HTR-8/SVneo (cell line): ENCODE results near the gene FBXW4.

Source experiments
- DNase-seq: peaks from one replicate; pipeline ENCODE4 v3.0.0; 2011; ENCODE audit warnings: low spot score, mixed read lengths; ENCODE audit not compliant: insufficient read length
- FAIRE-seq: peaks from 2 replicates; lab custom pipeline; 2011; peaks lifted over from hg19 to GRCh38; lab: Jason Lieb, UNC

Gene FBXW4

GRCh38 chr10:101694674-101695403 is at the start of gene FBXW4:
FBXW4 (minus strand) TSS chr10:101695170; CDS start chr10:101695105, 65 bp downstream.
- no peak for DNase-seq
- no peak for FAIRE-seq

GRCh38 chr10:101744267-101744666 is 49.3 kb upstream of the FBXW4 start:
- no peak for FAIRE-seq
- DNase-seq, result no peak

- FAIRE-seq, result no peak
- no peak for DNase-seq
Measured at GRCh38 chr10:101741938-101742337, 47.0 kb upstream of the FBXW4 start.

GRCh38 chr10:101736666-101737065 is 41.7 kb upstream of the FBXW4 start:
- FAIRE-seq, result no peak
- no peak for DNase-seq

GRCh38 chr10:101732096-101732495 is 37.1 kb upstream of the FBXW4 start:
- FAIRE-seq, result no peak
- no peak for DNase-seq

- no peak for DNase-seq
Measured at GRCh38 chr10:101726115-101726387, 31.1 kb upstream of the FBXW4 start.

GRCh38 chr10:101725296-101726114 is 30.5 kb upstream of the FBXW4 start:
- DNase-seq (no peak), FAIRE-seq (no peak)

More at GRCh38 chr10:101726115-101726387, 31.1 kb upstream of the FBXW4 start:
- no peak for FAIRE-seq

- no peak for FAIRE-seq
- DNase-seq, result no peak
Measured at GRCh38 chr10:101724446-101724845, 29.5 kb upstream of the FBXW4 start.

GRCh38 chr10:101723176-101723575 is 28.2 kb upstream of the FBXW4 start:
- FAIRE-seq (no peak), DNase-seq (no peak)

- FAIRE-seq (peak; percentile 28), DNase-seq (no peak)
Measured at GRCh38 chr10:101721806-101722205, 26.8 kb upstream of the FBXW4 start.

- DNase-seq, result no peak
- no peak for FAIRE-seq
Measured at GRCh38 chr10:101720606-101721230, 25.7 kb upstream of the FBXW4 start.

- DNase-seq, result no peak
- FAIRE-seq, result no peak
Measured at GRCh38 chr10:101718690-101719275, 23.8 kb upstream of the FBXW4 start.

GRCh38 chr10:101716891-101717659 is 22.1 kb upstream of the FBXW4 start:
- DNase-seq (no peak), FAIRE-seq (no peak)

- FAIRE-seq (no peak), DNase-seq (no peak)
Measured at GRCh38 chr10:101712997-101713396, 18.0 kb upstream of the FBXW4 start.

- FAIRE-seq (no peak), DNase-seq (no peak)
Measured at GRCh38 chr10:101710793-101711192, 15.8 kb upstream of the FBXW4 start.

- DNase-seq (no peak), FAIRE-seq (no peak)
Measured at GRCh38 chr10:101710059-101710695, 15.2 kb upstream of the FBXW4 start.

- no peak for FAIRE-seq
- no peak for DNase-seq
Measured at GRCh38 chr10:101709359-101710058, 14.5 kb upstream of the FBXW4 start.

- DNase-seq, result no peak
- no peak for FAIRE-seq
Measured at GRCh38 chr10:101708870-101709269, 13.9 kb upstream of the FBXW4 start.

- FAIRE-seq (peak; percentile 20), DNase-seq (no peak)
Measured at GRCh38 chr10:101708073-101708472, 13.1 kb upstream of the FBXW4 start.
